Kidney (tissue), 14 donors: Measurements from ENCODE around the gene SULF2. TPM values are rescaled to one million over a fixed set of nuclear protein-coding genes. Genes with fewer than 3 reads are reported as not detected.

Source experiments
- DNase-seq, 5 donors: peaks; one replicate each; pipeline ENCODE4 v3.0.0-alpha.2; 2013 to 2020
- FAIRE-seq: peaks from 2 replicates; lab custom pipeline; 2012; peaks lifted over from hg19 to GRCh38; lab: Jason Lieb, UNC
- H3K27ac ChIP-seq, 2 donors: one replicate each; pipeline ENCODE4 v1.7.0; 2013; ENCODE audit warnings: low read depth in 2 of 2, low read length in 2 of 2, inconsistent platforms in 1 of 2
- H3K27me3 ChIP-seq: one replicate; pipeline ENCODE4 v1.7.1; 2013; ENCODE audit warnings: low read length, inconsistent platforms; ENCODE audit not compliant: control insufficient read depth, insufficient read depth
- H3K36me3 ChIP-seq, 3 donors: one replicate each; pipeline versions ENCODE4 v1.7.0 to v1.7.1; 2013; ENCODE audit warnings: low read length in 3 of 3, control low read depth in 1 of 3, inconsistent platforms in 1 of 3; ENCODE audit not compliant: insufficient read depth in 3 of 3, control insufficient read depth in 2 of 3
- H3K4me1 ChIP-seq, 3 donors: one replicate each; pipeline versions ENCODE4 v1.7.0 to v1.7.1; 2013; ENCODE audit warnings: low read length in 3 of 3, inconsistent platforms in 1 of 3, low read depth in 1 of 3; ENCODE audit not compliant: control insufficient read depth in 2 of 3, insufficient read depth in 2 of 3
- H3K4me3 ChIP-seq, 3 donors: one replicate each; pipeline versions ENCODE4 v1.7.0 to v1.8.1; 2013; ENCODE audit warnings: low read length in 3 of 3, control low read depth in 1 of 3, inconsistent platforms in 1 of 3
- H3K9ac ChIP-seq, 3 donors: one replicate each; pipeline versions ENCODE4 v1.7.0 to v1.7.1; 2013; ENCODE audit warnings: low read length in 3 of 3, control low read depth in 1 of 3, inconsistent platforms in 1 of 3
- H3K9me3 ChIP-seq, 3 donors: one replicate each; pipeline versions ENCODE4 v1.7.0 to v1.7.1; 2013; ENCODE audit warnings: low read length in 3 of 3, control low read depth in 1 of 3, inconsistent platforms in 1 of 3; ENCODE audit not compliant: control insufficient read depth in 2 of 3, insufficient read depth in 1 of 3
- CTCF ChIP-seq: IDR thresholded peaks from 3 replicates; pipeline ENCODE4 v1.5.1; 2012; ENCODE audit warnings: mild to moderate bottlenecking, moderate library complexity, borderline replicate concordance; ENCODE audit not compliant: insufficient read depth; ENCODE audit errors: extremely low read depth
- intact Hi-C: fragments of 100-400 bp; cut with DNase I; formaldehyde crosslinking; loops from one replicate; pipeline ENCODE4 v1.11.1; 2022
- polyA plus RNA-seq: library from polyadenylated mRNA; stranded (reverse); fragments of 350-450 nt; fragmentation: Illumina TruSeq; extraction: RNeasy Lipid Tissue Mini Kit (QIAGEN cat#74804); gene quantifications from one replicate; pipeline ENCODE4 v1.2.3, GENCODE V29; 2014; ENCODE audit warnings: low read depth, low replicate concordance; ENCODE audit not compliant: insufficient read depth
- total RNA-seq: library from RNA; stranded (reverse); fragmentation: NEBNext Ultra II Directional; extraction: Animal tissue kit (Norgen Biotek cat#: 25700); gene quantifications from one replicate; pipeline ENCODE4 v1.2.1, GENCODE V29; 2021
- donor health status: control.
- donor health status: control.
- donor health status: control.
- donor health status: control.
- donor health status: control.
- donor health status: DM: yes; HTN: yes; CAD: no.
- donor health status: Normal renal cell carcinoma (clear cell type).

SULF2 gene
- total and polyA plus RNA-seq, 2 donors from 2014 or later, result 85.1 to 257 TPM

- FAIRE-seq (no peak), DNase-seq (peak in 2 of 5 donors; percentile 42 to 55)
Measured at GRCh38 chr20:47765691-47766594, 19.3 kb downstream of the SULF2 start.

GRCh38 chr20:47765271-47765670 lies 20.0 kb downstream of the SULF2 start:
- TF ChIP-seq CTCF, result no peak

More at GRCh38 chr20:47765691-47766594, 19.3 kb downstream of the SULF2 start:
- Histone ChIP-seq H3K4me3 (no peak overlapping the region), H3K27me3 (no peaks in the 10 kb centered on the region), H3K27ac (no peak overlapping the region), H3K36me3 (no peaks in the 10 kb centered on the region), H3K4me1 (peaks cover 0 to 4% (median 0%) of the 10 kb centered on the region in 3 donors), H3K9me3 (no peaks in the 10 kb centered on the region), H3K9ac (no peak overlapping the region)
- intact Hi-C loops, result no loop called here
- TF ChIP-seq CTCF, result no peak

GRCh38 chr20:47764154-47764733 lies 21.0 kb downstream of the SULF2 start:
- no peak overlapping the region for H3K27ac ChIP-seq

More at GRCh38 chr20:47765271-47765670, 20.0 kb downstream of the SULF2 start:
- no peaks in the 10 kb centered on the region for H3K9me3 ChIP-seq
- no peaks in the 10 kb centered on the region for H3K36me3 ChIP-seq
- H3K4me1 ChIP-seq, result peaks cover 0 to 4% (median 0%) of the 10 kb centered on the region in 3 donors
- no peak overlapping the region for H3K27ac ChIP-seq
- no peak for DNase-seq
- no peaks in the 10 kb centered on the region for H3K27me3 ChIP-seq
- intact Hi-C loops, result no loop called here
- no peak overlapping the region for H3K9ac ChIP-seq
- no peak for FAIRE-seq
- no peak overlapping the region for H3K4me3 ChIP-seq

More at GRCh38 chr20:47764154-47764733, 21.0 kb downstream of the SULF2 start:
- DNase-seq (no peak), FAIRE-seq (no peak)
- H3K27me3 ChIP-seq, result no peaks in the 10 kb centered on the region
- no peaks in the 10 kb centered on the region for H3K36me3 ChIP-seq
- peaks cover 0 to 4% (median 0%) of the 10 kb centered on the region in 3 donors for H3K4me1 ChIP-seq
- H3K9me3 ChIP-seq, result no peaks in the 10 kb centered on the region
- intact Hi-C loops, result no loop called here
- no peak overlapping the region for H3K4me3 ChIP-seq
- no peak overlapping the region for H3K9ac ChIP-seq
- TF ChIP-seq CTCF, result no peak
